ENCODE measurements around the gene GPR25.

The GPR25 gene

GRCh38 chr1:200916681-200917080 lies 43.9 kb downstream of the GPR25 start:
- DNase-seq = no peak

- DNase-seq = no peak
Measured at GRCh38 chr1:200917291-200917817, 44.6 kb downstream of the GPR25 start.

GRCh38 chr1:200918006-200918405 lies 45.2 kb downstream of the GPR25 start:
- DNase-seq = no peak

DNA sequence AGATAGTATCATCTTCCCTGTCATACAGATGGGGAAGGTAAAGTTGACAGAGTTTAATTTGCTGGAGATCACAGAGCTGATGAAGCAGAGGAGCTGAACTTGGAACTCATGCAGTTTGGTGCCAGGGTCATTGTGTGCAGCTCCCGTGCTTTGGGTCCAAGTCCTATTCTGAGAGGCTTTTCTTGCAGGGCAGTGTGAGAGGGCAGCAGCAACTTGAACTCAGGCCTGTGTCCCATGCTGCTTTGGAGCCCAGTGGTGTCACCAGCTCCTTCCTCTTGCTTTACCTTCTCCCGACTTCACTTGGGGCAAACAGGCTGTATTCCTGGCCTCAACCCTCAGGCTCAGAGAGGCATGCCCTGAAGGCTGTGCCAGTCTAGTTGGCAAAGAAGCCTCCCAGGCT lies 46.6 kb downstream of the GPR25 start:
- DNase-seq = no peak

- DNase-seq = no peak
Measured at GRCh38 chr1:200921571-200922110, 48.9 kb downstream of the GPR25 start.

DNA sequence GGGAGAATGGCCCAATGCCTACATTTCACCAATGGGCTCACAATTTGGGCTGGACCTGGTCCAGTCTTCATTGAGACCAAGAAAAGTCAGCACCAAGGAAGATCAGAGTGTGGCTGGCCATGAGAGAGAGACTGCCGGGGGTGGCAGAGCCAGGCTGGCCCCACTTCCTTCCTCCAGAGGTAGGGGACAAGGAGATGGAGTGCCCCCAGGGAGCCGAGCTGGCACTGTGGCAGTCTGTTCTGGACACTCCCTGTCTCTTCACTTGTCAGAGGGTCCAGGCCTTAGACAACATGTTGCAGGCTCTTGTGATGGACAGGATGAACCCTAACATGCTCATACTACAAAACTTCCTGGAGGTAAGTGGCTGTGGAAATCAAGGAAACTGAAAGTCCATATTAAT lies 49.6 kb downstream of the GPR25 start:
- DNase-seq = no peak

DNA sequence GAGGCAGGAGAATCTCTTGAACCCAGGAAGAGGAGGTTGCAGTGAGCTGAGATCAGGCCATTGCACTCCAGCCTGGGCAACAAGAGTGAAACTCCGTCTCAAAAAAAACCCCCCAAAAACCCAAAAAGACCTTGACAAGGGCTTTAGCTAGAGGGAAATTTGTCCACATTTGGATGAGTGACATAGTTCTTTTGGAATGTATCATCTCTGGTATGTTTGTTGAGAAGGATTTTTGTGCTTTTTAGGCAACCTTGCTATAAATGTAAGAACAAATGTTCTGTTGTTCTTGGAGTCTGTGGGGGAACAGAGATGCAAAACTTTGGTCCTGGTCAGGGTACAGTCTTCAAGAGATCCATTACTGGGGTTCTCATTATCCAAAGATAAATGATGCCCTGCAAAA lies 50.8 kb downstream of the GPR25 start:
- no peak for DNase-seq
